Islet of Langerhans (tissue), 1 donor: ENCODE results near the gene FES.

Experiments used
- FAIRE-seq: peaks from one replicate; lab custom pipeline; 2011; peaks lifted over from hg19 to GRCh38; lab: Jason Lieb, UNC

Gene FES

DNA sequence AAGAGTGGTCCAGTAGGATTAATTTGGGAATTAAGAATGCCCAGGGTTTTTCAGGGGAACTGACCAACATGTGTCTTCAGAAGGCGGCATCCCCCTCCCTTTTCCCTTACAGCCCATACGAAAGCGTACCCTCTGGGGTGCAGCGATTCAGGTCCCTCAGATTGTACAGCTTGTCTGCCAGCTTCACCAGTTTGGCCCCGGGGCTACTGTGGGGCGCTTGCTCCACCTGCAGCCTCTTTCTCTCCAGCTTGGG is 47.2 kb downstream of the FES start:
- FAIRE-seq, result no peak

DNA sequence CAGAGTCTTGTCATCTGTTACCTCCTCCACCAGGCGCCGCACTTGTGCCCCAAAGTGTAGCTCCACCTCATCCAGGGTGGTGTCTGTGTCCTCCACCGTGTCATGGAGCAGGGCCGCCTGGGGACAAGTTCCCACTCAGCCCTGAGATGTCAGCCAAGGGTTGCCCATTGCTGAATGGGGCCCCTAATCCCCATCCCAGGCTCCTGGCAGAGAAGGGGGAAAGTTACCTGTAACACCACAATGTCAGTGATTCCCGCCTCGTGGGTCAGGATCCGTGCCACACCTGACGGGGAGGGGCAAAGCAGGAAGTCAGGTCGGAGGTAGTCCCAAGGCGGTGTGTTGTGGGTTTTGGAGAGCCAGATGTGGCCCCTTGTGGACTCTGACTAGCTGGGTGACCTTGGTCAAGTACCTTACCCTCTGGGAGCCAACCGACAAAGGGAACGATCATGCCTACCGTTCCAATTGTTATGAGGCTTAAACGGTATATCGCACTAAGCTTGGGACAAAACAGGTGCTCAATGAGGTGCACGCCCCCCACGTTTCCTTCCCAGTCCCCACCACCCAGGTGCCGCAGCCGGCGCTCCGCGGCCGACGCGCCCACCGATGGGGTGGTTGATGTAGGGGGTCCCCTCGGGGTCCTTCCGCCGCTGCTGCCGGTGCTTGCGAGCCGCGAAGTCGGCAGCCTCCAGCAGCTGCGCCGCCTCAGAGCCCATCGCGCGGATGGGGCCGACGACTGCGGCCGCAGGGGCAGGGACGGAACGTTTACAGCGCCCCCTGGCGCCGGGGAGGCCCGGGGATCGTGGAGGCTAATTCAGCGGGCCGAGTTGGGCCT is 47.7 kb downstream of the FES start, which contains the start of gene HDDC3:
HDDC3 (minus strand) TSS at position 722 of the 832 bp plus-strand sequence; CDS start at position 713, 9 bp downstream.
- no peak for FAIRE-seq

DNA sequence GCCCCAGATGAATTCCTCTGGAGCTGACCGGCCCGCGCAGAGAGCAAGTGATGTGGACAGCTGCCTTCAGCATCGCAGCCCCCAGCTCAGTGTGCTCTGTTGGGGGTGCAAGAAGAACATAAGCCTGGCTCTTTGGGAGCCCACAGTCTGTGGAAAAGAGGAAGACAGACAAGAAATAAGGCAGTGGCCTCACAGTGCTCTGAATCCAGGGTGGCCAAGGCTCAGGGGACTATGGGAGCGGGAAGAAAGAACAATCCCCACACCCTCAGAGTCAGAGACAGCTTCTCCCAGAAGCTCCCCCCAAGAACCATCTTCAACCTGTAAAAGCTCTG is 48.3 kb downstream of the FES start:
- FAIRE-seq, result no peak

DNA sequence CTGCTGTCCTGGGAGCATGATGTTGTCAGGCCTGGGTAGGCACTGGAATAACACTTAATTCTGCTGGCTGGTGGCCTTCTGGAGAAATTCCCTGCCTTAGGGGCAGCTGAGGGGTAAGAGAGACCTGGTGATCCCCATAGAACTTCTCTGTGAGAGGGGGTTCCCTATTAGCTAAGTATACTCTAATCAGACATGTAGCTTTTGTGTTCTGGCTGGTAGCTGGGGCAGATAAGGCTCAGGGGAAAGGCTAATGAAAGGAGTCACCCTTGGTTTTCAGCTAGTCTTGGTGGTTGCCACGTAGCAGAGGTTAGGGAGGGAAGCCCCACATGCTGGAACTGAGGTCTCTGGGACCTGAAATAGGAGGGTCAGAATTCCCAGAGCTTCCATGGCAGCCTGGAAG is 49.0 kb downstream of the FES start:
- FAIRE-seq, result no peak

DNA sequence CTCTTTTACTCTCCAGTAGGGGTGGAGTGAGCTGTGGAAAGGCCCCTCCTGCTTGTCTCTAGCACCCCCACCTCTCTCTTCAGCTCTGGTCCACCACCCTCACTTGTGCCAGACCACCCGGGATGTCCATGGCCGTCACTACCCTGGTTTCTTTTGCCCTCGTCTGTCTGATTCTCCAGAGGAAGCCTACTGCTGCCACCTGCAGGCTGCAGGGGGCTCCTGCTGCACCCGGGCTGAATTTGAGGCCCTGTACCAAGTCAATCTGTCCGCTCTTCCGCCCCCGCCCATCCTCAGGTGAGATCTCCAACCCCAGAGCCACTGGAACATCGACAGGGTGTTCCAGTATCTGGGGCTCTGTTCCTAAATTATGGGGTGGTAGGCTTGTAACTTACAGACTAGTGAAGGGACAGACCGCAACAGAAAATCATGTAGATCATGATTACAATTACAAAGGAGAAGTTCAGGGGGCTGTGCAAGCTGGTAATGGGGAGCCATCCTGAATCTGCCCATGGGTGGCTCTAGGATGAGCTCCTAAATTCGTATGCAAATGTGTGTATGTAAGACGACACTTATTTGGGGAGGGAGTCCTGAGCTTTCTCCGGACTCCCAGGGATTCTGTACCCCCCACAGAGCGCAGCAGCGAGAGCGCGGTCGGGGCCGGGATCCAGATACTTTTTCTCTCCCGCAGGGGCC is 50.1 kb downstream of the FES start:
- no peak for FAIRE-seq

DNA sequence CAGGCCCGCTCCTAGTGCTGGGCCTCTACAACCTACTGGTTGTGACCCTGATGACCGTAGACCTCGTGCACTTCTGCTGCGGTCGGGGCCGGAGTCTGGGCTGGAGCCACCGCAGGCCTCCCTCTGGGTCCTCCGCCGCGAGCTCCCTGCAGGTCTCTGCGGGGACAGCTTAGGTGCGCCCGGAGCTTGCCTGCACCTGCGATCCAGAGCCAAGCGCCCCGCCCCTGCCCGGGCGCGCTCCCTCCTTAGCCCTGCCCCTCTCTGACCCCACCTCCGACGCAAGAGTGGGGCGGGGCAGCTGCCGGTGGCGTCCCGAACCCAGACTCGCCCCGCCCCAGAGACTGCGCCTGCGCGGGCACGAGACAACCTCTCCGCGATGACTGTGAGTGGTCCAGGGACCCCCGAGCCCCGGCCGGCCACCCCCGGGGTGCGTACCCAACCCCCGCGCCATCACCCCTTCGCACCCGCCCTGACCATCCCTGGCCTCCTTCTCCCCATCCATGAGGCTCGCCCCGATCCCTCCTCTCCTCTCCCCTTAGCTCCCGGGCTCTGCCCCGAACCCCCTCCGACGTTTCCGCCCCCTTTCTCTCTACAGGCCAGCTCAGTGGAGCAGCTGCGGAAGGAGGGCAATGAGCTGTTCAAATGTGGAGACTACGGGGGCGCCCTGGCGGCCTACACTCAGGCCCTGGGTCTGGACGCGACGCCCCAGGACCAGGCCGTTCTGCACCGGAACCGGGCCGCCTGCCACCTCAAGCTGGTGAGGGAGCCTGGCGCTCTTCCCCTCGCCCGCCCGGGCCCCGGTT is 50.8 kb downstream of the FES start, which contains the start of gene UNC45A:
UNC45A (plus strand) TSS at position 337 of the 803 bp plus-strand sequence; CDS start at position 377, 40 bp downstream.
- FAIRE-seq, result no peak

DNA sequence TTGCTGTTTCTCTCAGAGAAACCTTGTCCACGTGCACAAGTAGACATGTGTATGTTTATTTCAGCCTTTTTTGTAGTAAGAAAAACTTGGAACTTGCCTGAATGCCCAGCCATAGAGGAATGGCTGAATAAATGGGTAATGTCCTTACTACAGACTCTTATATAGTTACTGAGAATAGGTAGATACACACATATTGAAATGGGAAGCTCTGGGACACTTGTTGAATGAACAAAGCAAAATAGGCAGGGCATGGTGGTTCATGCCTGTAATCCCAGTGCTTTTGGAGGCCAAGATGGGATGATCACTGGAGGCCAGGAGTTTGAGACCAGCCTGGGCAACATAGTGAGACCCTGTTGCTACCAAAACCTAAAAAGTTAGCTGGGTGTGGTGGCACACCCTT is 52.5 kb downstream of the FES start:
- FAIRE-seq, result no peak

DNA sequence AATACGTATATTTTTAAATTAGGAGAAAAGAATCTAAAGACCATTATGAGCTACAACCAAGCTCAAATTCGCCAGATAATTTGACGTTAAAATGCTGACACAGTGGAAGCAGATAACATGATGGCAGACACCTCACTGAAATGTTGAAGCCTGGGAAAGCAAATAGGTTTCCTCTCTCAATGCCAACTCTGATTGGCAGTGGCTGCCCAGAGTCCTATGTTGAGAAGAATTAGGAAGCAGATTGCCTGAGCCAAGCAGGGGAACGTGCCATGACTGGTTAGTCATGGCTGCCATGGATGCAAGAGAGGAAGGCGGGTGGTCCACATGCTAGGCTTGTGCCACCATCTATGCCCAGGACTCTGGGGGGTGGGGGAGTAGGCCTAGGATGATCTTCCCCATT is 54.0 kb downstream of the FES start:
- no peak for FAIRE-seq

DNA sequence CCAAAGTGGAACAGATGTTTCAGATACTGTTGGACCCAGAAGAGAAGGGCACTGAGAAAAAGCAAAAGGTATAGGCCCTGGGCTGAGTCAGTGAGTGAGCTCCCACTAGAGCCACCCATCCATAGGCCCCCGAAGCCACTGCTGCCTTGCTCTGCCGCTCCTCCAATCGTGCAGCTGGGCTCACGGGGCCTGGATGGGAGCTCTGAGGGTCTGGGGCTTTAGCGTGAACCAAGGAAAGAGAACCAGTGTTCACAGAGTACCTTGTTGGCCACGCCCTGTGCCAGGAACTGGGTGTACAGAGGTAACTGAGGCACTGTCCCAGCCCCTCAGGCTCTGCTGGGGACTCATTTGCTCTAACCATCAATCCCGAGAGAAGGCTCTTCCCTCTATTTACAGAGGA is 55.5 kb downstream of the FES start:
- no peak for FAIRE-seq

DNA sequence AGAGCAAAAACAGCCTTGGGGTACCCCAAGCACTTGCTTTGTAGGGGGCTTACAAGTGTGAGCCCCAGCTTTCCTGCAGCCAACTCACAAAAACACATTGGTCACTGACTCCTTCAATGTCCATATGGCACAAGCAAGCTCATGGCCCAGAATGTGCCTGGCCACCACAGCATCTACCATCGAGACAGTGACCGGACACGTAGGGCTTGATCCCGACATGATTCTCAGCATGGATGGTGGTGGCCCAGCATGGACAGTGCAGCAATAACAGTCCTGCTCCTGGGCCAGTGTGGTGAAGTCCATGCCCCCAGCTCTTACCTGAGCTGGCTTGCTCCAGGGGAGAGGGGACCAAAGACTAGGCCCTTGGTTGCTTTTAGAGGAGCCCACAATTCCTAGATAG is 56.7 kb downstream of the FES start:
- no peak for FAIRE-seq

DNA sequence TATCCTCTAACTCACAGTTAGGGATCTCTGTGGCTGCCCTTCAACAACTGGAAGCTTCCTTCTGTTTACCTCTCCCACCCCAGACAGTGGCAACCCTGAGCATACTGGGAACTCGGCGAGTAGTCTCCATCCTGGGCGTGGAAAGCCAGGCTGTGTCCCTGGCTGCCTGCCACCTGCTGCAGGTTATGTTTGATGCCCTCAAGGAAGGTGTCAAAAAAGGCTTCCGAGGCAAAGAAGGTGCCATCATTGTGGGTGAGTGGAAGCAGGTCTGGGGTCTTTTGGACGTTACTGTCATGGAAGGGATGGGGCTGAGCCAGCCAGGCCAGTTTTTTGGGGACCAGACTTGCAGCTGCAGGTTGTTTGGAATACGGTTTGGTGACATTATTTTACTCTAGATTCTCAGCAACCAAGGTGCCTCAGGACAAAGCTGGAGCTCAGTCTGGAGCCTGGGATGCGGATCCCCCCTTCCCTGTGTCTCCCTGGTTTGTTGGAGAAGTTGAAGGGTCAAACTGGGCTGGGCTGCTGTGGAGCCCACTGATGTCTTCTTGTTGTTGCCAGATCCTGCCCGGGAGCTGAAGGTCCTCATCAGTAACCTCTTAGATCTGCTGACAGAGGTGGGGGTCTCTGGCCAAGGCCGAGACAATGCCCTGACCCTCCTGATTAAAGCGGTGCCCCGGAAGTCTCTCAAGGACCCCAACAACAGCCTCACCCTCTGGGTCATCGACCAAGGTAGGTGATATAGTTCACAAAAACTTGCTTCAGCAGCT is 58.2 kb downstream of the FES start:
- FAIRE-seq, result no peak

DNA sequence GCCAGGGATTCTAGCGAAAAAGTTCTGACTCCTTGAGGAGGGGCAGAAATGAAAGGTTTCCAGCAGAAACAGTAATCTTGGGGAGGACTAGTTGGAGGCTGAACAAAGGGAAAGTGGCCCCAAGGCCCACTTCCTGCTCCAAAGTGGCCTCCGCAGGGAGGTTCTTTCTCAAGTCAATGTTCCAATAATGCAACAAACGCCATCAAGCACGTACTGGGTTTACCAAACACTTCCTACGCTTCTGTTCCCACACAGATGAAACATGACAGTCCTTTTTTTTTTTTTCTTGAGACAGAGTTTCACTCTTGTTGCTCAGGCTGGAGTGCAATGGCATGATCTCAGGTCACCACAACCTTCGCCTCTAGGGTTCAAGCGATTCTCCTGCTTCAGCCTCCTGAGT is 60.8 kb downstream of the FES start:
- FAIRE-seq, result no peak
